Adrenal gland (tissue), 12 donors: ENCODE results near the gene ZSCAN5A. TPM values are rescaled to one million over a fixed set of nuclear protein-coding genes. Genes with fewer than 3 reads are reported as not detected.

Experiments
- DNase-seq, 7 donors: peaks; one replicate each; pipeline ENCODE4 v3.0.0-alpha.2; 2019 to 2020
- H3K27ac ChIP-seq, 5 donors: fragments of 200-600 bp; sonication (generic) in 4 of 5; 1 replicate in 3 of 5; 2 replicates in 2 of 5; pipeline versions ENCODE4 v1.5.1 to v1.8.0; 2016 to 2020; ENCODE audit warnings: mild to moderate bottlenecking in 1 of 5
- H3K27me3 ChIP-seq: fragments of 200-600 bp; 2 replicates; pipeline ENCODE4 v1.8.0; 2021
- H3K36me3 ChIP-seq, 2 donors: fragments of 200-600 bp; replicated peaks in 1 of 2; 1 replicate in 1 of 2; 2 replicates in 1 of 2; pipeline versions ENCODE4 v1.5.1 to v1.8.0; 2018 to 2022
- H3K4me1 ChIP-seq, 2 donors: fragments of 200-600 bp; replicated peaks in 1 of 2; 1 replicate in 1 of 2; 2 replicates in 1 of 2; pipeline versions ENCODE4 v1.5.1 to v1.8.0; 2018 to 2021
- H3K4me3 ChIP-seq, 4 donors: fragments of 200-600 bp; sonication (generic) in 3 of 4; one replicate each; pipeline ENCODE4 v1.5.1; 2016 to 2018
- H3K9me3 ChIP-seq, 3 donors: fragments of 200-600 bp; sonication (generic) in 1 of 3; replicated peaks in 1 of 3; 1 replicate in 2 of 3; 2 replicates in 1 of 3; pipeline versions ENCODE4 v1.5.1 to v1.8.0; 2016 to 2021
- CTCF ChIP-seq, 6 experiments: fragments of 450-650 bp in 4 of 6; fragments of 200-600 bp in 2 of 6; sonication (generic) in 1 of 6; IDR thresholded peaks; 1 replicate in 5 of 6; 2 replicates in 1 of 6; pipeline versions ENCODE4 v1.5.1 to v1.8.0; 2016 to 2021; ENCODE audit warnings: antibody characterized with exemption in 6 of 6, mild to moderate bottlenecking in 2 of 6, moderate library complexity in 1 of 6
- POLR2A ChIP-seq, 2 donors: fragments of 450-650 bp; IDR thresholded peaks; one replicate each; pipeline ENCODE4 v1.6.1; 2017; ENCODE audit warnings: antibody characterized with exemption in 2 of 2, mild to moderate bottlenecking in 2 of 2, moderate library complexity in 1 of 2
- WGBS, 4 donors: extraction: QIAGEN DNeasy Blood & Tissue Kit in 2 of 4; methylation state at CpG; one replicate each; pipeline versions ENCODE4 v1.1.5 to v1.1.7; 2013 to 2017; 5-methylcytosine and 5-hydroxymethylcytosine counted together
- intact Hi-C, 2 donors: fragments of 100-400 bp; cut with DNase I; formaldehyde crosslinking; loops; one replicate each; pipeline versions ENCODE4 v1.14.1 to v1.15.0; 2022 to 2023
- polyA plus RNA-seq, 3 donors: library from polyadenylated mRNA; stranded (reverse); fragments of 200-250 nt in 2 of 3; fragments of 350-450 nt in 1 of 3; fragmentation: Illumina TruSeq in 1 of 3; extraction: RNeasy Lipid Tissue Mini Kit (QIAGEN cat#74804) in 1 of 3; gene quantifications; one replicate each; pipeline ENCODE4 v1.2.3, GENCODE V29; 2013 to 2014
- total RNA-seq, 9 donors: library from RNA; depleted of rRNA in 4 of 9; stranded (reverse); fragments of >200 nt in 4 of 9; fragments of 120-200 nt in 1 of 9; fragmentation: NEBNext Ultra II Directional in 1 of 9; extraction: Animal tissue kit (Norgen Biotek cat#: 25700) in 1 of 9; gene quantifications; one replicate each; pipeline versions ENCODE4 v1.1.0 to v1.2.4, GENCODE V29; 2013 to 2023
- donor health status: healthy with polysubstance abuse.
- donor health status: Bipolar disorder and iron deficiency.
- donor health status: DM: yes; HTN: yes; CAD: no.
- donor health status: DM: no; HTN: no; CAD: no.
- donor health status: DM: no; HTN: no; CAD: no.
- donor health status: DM: yes; HTN: yes; CAD: no.

Gene ZSCAN5A
- total and polyA plus RNA-seq, 12 donors: 4.5 to 20.1 (median 8.1) TPM

- no peaks in the 10 kb centered on the region for H3K9me3 ChIP-seq
- TF ChIP-seq POLR2A (IDR thresholded peaks at IDR 0.05) (no peak), CTCF (IDR thresholded peaks at IDR 0.05) (no peak)
- H3K27me3 ChIP-seq: no peaks in the 10 kb centered on the region
- no peaks in the 10 kb centered on the region for H3K36me3 ChIP-seq
- H3K4me3 ChIP-seq: no peak overlapping the region
- DNase-seq: no peak
- no peaks in the 10 kb centered on the region for H3K4me1 ChIP-seq
- H3K27ac ChIP-seq: no peak overlapping the region
- intact Hi-C loops: no loop called here
- 73 to 86% (median 85%) methylated on average over 12 of the region's 12 CpGs for WGBS, 4 donors
Measured at GRCh38 chr19:56193981-56194640, 120.5 kb downstream of the ZSCAN5A start.

- H3K27ac ChIP-seq: no peak overlapping the region
- H3K9me3 ChIP-seq: no peaks in the 10 kb centered on the region
- TF ChIP-seq POLR2A (IDR thresholded peaks at IDR 0.05): no peak
- TF ChIP-seq CTCF (IDR thresholded peaks at IDR 0.05): no peak
- no peaks in the 10 kb centered on the region for H3K27me3 ChIP-seq
- whole genome bisulfite sequencing, 4 donors: 79 to 88% (median 82%) methylated on average over 8 to 10 of the region's 10 CpGs
- intact Hi-C loops: no loop called here
- no peak for DNase-seq
- H3K36me3 ChIP-seq: no peaks in the 10 kb centered on the region
- H3K4me3 ChIP-seq: no peak overlapping the region
- no peaks in the 10 kb centered on the region for H3K4me1 ChIP-seq
Measured at GRCh38 chr19:56191711-56192110, 122.9 kb downstream of the ZSCAN5A start.

- H3K27ac ChIP-seq: no peak overlapping the region
- intact Hi-C loops: no loop called here
- H3K9me3 ChIP-seq: no peaks in the 10 kb centered on the region
- WGBS, 4 donors: 74 to 88% (median 78%) methylated on average over 5 to 7 of the region's 7 CpGs
- no peaks in the 10 kb centered on the region for H3K36me3 ChIP-seq
- no peak overlapping the region for H3K4me3 ChIP-seq
- H3K4me1 ChIP-seq: no peaks in the 10 kb centered on the region
- DNase-seq: no peak
- TF ChIP-seq CTCF (IDR thresholded peaks at IDR 0.05): no peak
- TF ChIP-seq POLR2A (IDR thresholded peaks at IDR 0.05): no peak
- H3K27me3 ChIP-seq: no peaks in the 10 kb centered on the region
Measured at GRCh38 chr19:56191115-56191514, 123.5 kb downstream of the ZSCAN5A start.

GRCh38 chr19:56189785-56190184 is 124.9 kb downstream of the ZSCAN5A start:
- no peaks in the 10 kb centered on the region for H3K9me3 ChIP-seq
- H3K27me3 ChIP-seq: no peaks in the 10 kb centered on the region
- TF ChIP-seq CTCF (IDR thresholded peaks at IDR 0.05) (no peak), POLR2A (IDR thresholded peaks at IDR 0.05) (no peak)
- H3K4me3 ChIP-seq: no peak overlapping the region
- no peak for DNase-seq
- intact Hi-C loops: no loop called here
- no peaks in the 10 kb centered on the region for H3K36me3 ChIP-seq
- 75 to 85% (median 81%) methylated on average over 17 of the region's 17 CpGs for WGBS, 4 donors
- H3K27ac ChIP-seq: no peak overlapping the region
- no peaks in the 10 kb centered on the region for H3K4me1 ChIP-seq
